OCI-LY1 (cell line): ENCODE measurements around the gene ASH1L.
"Not testable (repeated sequence)": the region's sequence is repeated elsewhere in the genome, so short reads cannot be mapped to it uniquely, and the experiment has no call there.

ENCODE experiments used
- H2AFZ ChIP-seq: fragments of 200-600 bp; sonication (generic), shearing (Covaris generic); 2 replicates; pipeline ENCODE4 v1.6.0; 2014; ENCODE audit warnings: antibody characterized with exemption, mild to moderate bottlenecking, low read length
- H3F3A ChIP-seq: fragments of 200-600 bp; sonication (generic), shearing (Covaris generic); 2 replicates; pipeline ENCODE4 v1.6.0; 2014; ENCODE audit warnings: mild to moderate bottlenecking, antibody characterized with exemption, low read length, moderate library complexity; ENCODE audit not compliant: insufficient read depth
- H3K27ac ChIP-seq: fragments of 200-600 bp; sonication (generic); 2 replicates; pipeline ENCODE4 v1.5.1; 2014; ENCODE audit warnings: low read length, mixed run types, mild to moderate bottlenecking, low read depth; ENCODE audit not compliant: poor library complexity, severe bottlenecking
- H3K27me3 ChIP-seq: fragments of 200-600 bp; sonication (generic); 2 replicates; pipeline ENCODE4 v1.6.0; 2014; ENCODE audit warnings: antibody characterized with exemption, mild to moderate bottlenecking, low read length, moderate library complexity; ENCODE audit not compliant: insufficient read depth
- H3K36me3 ChIP-seq: fragments of 200-600 bp; sonication (generic); 2 replicates; pipeline ENCODE4 v1.6.1; 2014; ENCODE audit warnings: mild to moderate bottlenecking, antibody characterized with exemption, low read length, moderate library complexity, mixed read lengths; ENCODE audit not compliant: insufficient read depth
- H3K4me1 ChIP-seq: fragments of 200-600 bp; sonication (generic); 2 replicates; pipeline ENCODE4 v1.5.1; 2014; ENCODE audit warnings: mild to moderate bottlenecking, low read length, moderate library complexity; ENCODE audit not compliant: insufficient read depth, severe bottlenecking
- H3K4me2 ChIP-seq: fragments of 200-600 bp; sonication (generic), shearing (Covaris generic); 2 replicates; pipeline ENCODE4 v1.6.1; 2014; ENCODE audit warnings: low read length
- H3K4me3 ChIP-seq: fragments of 200-600 bp; sonication (generic); 2 replicates; pipeline ENCODE4 v1.5.1; 2014; ENCODE audit warnings: low read length, low read depth, mild to moderate bottlenecking, mixed read lengths; ENCODE audit not compliant: poor library complexity, severe bottlenecking
- H3K79me2 ChIP-seq: fragments of 200-600 bp; shearing (Covaris generic); 2 replicates; pipeline ENCODE4 v1.6.1; 2016; ENCODE audit warnings: mixed run types, low read length, mixed read lengths; ENCODE audit not compliant: insufficient read depth
- H3K9ac ChIP-seq: fragments of 200-600 bp; sonication (generic), shearing (Covaris generic); 2 replicates; pipeline ENCODE4 v1.6.1; 2014; ENCODE audit warnings: mild to moderate bottlenecking, low read length, mixed read lengths
- H3K9me2 ChIP-seq: fragments of 200-600 bp; sonication (generic), shearing (Covaris generic); 2 replicates; pipeline ENCODE4 v1.6.1; 2014; ENCODE audit warnings: low read depth, mild to moderate bottlenecking, low read length, mixed read lengths
- H3K9me3 ChIP-seq: fragments of 200-600 bp; shearing (Covaris generic); 2 replicates; pipeline ENCODE4 v1.6.1; 2014; ENCODE audit warnings: low read length, mixed read lengths
- H4K20me1 ChIP-seq: fragments of 200-600 bp; sonication (generic), shearing (Covaris generic); 2 replicates; pipeline ENCODE4 v1.6.0; 2016; ENCODE audit warnings: mild to moderate bottlenecking, low read length; ENCODE audit not compliant: insufficient read depth
- EZH2 ChIP-seq: fragments of 200-600 bp; sonication (generic), shearing (Covaris generic); IDR thresholded peaks from 2 replicates; pipeline ENCODE4 v1.8.0; 2017; ENCODE audit warnings: borderline replicate concordance, mixed run types, mild to moderate bottlenecking, antibody characterized with exemption, low read length, moderate library complexity, mixed read lengths
- TF ChIP-seq, protein P1 (sequence below): fragments of 200-600 bp; sonication (generic), shearing (Covaris generic); IDR thresholded peaks from 2 replicates; pipeline ENCODE4 v1.5.1; 2017; ENCODE audit warnings: mild to moderate bottlenecking, antibody characterized with exemption, low read length, moderate library complexity, mixed read lengths

The ASH1L gene

DNA sequence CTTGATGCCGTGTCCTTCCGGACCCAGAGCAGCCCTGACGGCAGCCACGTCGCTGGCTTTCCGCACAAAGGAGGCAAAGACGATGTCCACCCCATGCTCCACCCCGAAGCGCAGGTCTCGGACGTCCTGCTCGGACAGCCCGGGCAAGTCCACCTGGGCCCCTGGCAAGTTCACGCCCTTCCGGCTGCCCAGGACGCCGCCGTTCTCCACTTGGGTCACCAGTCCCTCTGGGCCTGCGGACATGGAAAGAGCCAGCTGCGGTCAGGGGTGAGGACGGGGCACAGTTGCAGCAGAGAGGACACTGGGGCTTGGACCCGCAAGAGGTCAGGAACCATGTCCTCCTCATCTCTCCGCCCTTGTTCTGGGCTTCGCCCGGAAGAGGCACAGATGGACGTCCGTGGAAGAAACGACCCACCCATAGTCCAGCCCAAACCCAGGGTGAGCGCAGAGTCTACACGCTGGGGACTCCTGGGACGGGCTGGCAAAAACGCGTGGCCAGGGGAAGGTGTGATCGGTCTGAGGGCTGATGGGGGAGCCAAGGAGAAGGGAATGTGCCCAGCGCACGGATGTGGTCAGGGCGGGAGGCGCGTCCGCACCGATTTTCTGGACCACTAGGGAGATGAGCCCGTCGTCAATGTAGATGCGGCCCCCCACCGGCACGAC, 268.0 kb downstream of the ASH1L start:
- no peak overlapping the region for H3K4me3 ChIP-seq
- no peaks in the 10 kb centered on the region for H3K79me2 ChIP-seq
- H3K27me3 ChIP-seq = 0 out of 2 replicates have a peak, but pooled peaks cover 3% of the 10 kb centered on the region
- H3K4me2 ChIP-seq = no peak overlapping the region
- H4K20me1 ChIP-seq = no peaks in the 10 kb centered on the region
- H3K36me3 ChIP-seq = no peaks in the 10 kb centered on the region
- H3F3A ChIP-seq = no peaks in the 10 kb centered on the region
- H2AFZ ChIP-seq = no peak overlapping the region
- no peaks in the 10 kb centered on the region for H3K9me2 ChIP-seq
- TF ChIP-seq, protein P1, sequence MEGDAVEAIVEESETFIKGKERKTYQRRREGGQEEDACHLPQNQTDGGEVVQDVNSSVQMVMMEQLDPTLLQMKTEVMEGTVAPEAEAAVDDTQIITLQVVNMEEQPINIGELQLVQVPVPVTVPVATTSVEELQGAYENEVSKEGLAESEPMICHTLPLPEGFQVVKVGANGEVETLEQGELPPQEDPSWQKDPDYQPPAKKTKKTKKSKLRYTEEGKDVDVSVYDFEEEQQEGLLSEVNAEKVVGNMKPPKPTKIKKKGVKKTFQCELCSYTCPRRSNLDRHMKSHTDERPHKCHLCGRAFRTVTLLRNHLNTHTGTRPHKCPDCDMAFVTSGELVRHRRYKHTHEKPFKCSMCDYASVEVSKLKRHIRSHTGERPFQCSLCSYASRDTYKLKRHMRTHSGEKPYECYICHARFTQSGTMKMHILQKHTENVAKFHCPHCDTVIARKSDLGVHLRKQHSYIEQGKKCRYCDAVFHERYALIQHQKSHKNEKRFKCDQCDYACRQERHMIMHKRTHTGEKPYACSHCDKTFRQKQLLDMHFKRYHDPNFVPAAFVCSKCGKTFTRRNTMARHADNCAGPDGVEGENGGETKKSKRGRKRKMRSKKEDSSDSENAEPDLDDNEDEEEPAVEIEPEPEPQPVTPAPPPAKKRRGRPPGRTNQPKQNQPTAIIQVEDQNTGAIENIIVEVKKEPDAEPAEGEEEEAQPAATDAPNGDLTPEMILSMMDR = no peak
- no peak for TF ChIP-seq EZH2
- peaks cover 14% of the 10 kb centered on the region for H3K4me1 ChIP-seq
- H3K9me3 ChIP-seq = no peaks in the 10 kb centered on the region
- no peak overlapping the region for H3K9ac ChIP-seq
- H3K27ac ChIP-seq = no peak overlapping the region

DNA sequence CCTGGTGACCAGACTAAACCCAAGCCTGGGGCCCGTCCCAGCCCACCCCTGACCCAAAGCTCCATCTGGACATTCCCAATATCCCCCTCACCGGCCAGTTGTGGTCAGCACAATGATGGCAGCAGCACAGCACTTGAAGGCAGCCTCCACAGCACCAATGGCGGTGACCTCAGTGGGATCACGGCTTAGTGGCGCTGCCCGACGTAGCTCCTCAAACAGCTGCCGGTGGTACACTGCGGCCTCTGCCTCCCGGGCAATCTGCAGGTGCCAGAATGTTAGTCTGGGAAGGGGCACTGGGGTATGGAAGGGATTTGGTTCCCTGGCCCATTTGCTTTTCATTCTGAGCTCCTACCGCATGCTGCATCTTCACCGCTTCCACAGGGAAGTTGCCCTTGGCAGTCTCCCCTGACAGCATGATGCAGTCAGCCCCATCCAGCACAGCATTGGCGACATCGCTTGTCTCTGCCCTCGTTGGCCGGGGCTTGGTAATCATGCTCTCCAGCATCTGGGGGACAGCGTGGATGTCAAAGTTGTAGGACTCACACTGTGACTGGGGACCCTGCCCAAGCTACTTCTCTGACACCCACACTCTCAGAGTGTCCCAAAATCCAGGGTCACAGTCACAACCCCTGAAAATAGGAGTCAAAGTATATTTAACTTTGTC, 269.4 kb downstream of the ASH1L start:
- Histone ChIP-seq H2AFZ (no peak overlapping the region), H3K9me3 (no peaks in the 10 kb centered on the region), H3K27me3 (0 out of 2 replicates have a peak, but pooled peaks cover 3% of the 10 kb centered on the region), H3K4me1 (peaks cover 14% of the 10 kb centered on the region), H3K79me2 (no peaks in the 10 kb centered on the region), H3K9ac (no peak overlapping the region), H3K9me2 (no peaks in the 10 kb centered on the region), H3K4me2 (no peak overlapping the region), H3K4me3 (no peak overlapping the region), H4K20me1 (no peaks in the 10 kb centered on the region), H3K36me3 (no peaks in the 10 kb centered on the region), H3K27ac (no peak overlapping the region), H3F3A (no peaks in the 10 kb centered on the region)
- TF ChIP-seq, protein P1 = no peak
- no peak for TF ChIP-seq EZH2

DNA sequence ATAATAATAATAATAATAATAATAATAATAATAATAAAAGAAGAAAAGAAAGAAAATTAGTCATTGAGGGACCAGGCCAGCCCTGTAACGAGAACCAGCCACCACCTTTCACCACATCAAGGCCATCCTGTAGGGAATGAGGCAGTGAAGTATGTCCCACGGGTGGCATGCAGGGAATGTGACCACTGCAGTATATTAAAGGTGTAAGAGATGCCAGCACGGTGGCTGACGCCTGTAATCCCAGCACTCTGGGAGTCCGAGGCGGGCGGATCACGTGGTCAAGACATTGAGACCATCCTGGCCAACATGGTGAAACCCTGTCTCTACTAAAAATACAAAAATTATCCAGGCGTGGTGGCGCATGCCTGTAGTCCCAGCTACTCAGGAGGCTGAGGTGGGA, 271.6 kb downstream of the ASH1L start:
- H4K20me1 ChIP-seq, H3K79me2 ChIP-seq, H3K27me3 ChIP-seq, H3K4me2 ChIP-seq, H3K4me3 ChIP-seq, H3F3A ChIP-seq, H3K36me3 ChIP-seq, H2AFZ ChIP-seq, H3K27ac ChIP-seq, H3K9me2 ChIP-seq, H3K9ac ChIP-seq, H3K9me3 ChIP-seq, H3K4me1 ChIP-seq: not testable (repeated sequence)
